SH-SY5Y (cell line): Measurements from ENCODE around the gene KSR1.

Experiments
- GATA2 ChIP-seq: IDR thresholded peaks from 2 replicates; pipeline ENCODE4 v1.6.1; 2011; ENCODE audit warnings: mild to moderate bottlenecking, low read depth, low read length
- GATA3 ChIP-seq: IDR thresholded peaks from 2 replicates; pipeline ENCODE4 v1.6.1; 2011; ENCODE audit warnings: low read depth, mild to moderate bottlenecking, low read length, moderate library complexity

GRCh38 chr17:27564463-27564862 lies 108.2 kb downstream of the KSR1 start:
- no peak for TF ChIP-seq GATA3
- no peak for TF ChIP-seq GATA2
